Prostate gland (tissue), 2 donors: ENCODE results near the gene TBX10.

Source experiments
- POLR2A ChIP-seq: fragments of 450-650 bp; IDR thresholded peaks from one replicate; pipeline ENCODE4 v1.6.1; 2016; ENCODE audit warnings: antibody characterized with exemption, mild to moderate bottlenecking
- POLR2AphosphoS5 ChIP-seq: sonication (generic); formaldehyde crosslinking; IDR thresholded peaks from one replicate; pipeline ENCODE4 v1.6.1; 2017; ENCODE audit warnings: antibody characterized with exemption
- TF ChIP-seq, protein P1 (sequence below), 4 experiments: fragments of 200-600 bp in 2 of 4; fragments of 450-650 bp in 2 of 4; sonication (generic) in 2 of 4; IDR thresholded peaks; 1 replicate in 3 of 4; 2 replicates in 1 of 4; pipeline ENCODE4 v1.5.1; 2016 to 2019; ENCODE audit warnings: antibody characterized with exemption in 4 of 4, mild to moderate bottlenecking in 2 of 4, moderate library complexity in 2 of 4

DNA sequence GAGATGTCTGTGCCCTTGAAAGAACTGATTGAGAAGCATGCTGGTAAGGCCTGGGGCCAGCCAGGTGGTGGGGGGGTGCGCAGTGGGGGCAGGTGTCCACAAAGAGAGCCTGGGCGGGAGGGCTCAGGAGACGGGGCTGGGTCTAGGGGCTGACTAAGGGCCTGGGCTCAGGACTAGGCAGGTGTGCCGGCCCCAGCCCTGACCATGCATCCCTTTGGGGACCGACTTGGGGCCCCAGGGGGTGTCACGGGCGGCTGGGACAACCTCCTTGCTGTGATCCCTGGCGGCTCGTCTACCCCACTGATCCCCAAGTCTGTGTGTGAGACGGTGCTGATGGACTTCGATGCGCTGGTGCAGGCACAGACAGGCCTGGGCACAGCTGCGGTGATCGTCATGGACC, 28.4 kb downstream of the TBX10 start:
- TF ChIP-seq, protein P1, sequence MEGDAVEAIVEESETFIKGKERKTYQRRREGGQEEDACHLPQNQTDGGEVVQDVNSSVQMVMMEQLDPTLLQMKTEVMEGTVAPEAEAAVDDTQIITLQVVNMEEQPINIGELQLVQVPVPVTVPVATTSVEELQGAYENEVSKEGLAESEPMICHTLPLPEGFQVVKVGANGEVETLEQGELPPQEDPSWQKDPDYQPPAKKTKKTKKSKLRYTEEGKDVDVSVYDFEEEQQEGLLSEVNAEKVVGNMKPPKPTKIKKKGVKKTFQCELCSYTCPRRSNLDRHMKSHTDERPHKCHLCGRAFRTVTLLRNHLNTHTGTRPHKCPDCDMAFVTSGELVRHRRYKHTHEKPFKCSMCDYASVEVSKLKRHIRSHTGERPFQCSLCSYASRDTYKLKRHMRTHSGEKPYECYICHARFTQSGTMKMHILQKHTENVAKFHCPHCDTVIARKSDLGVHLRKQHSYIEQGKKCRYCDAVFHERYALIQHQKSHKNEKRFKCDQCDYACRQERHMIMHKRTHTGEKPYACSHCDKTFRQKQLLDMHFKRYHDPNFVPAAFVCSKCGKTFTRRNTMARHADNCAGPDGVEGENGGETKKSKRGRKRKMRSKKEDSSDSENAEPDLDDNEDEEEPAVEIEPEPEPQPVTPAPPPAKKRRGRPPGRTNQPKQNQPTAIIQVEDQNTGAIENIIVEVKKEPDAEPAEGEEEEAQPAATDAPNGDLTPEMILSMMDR (IDR thresholded peaks at IDR 0.05), result no peak
- TF ChIP-seq POLR2A (no peak), POLR2AphosphoS5 (no peak)
